ENCODE measurements around the gene BANK1. TPM values are rescaled to one million over a fixed set of nuclear protein-coding genes. Genes with fewer than 3 reads are reported as not detected.

The BANK1 gene
- total and polyA plus RNA-seq, 8 donors: 0.31 to 24.3 (median 2.1) TPM; not detected in 1

DNA sequence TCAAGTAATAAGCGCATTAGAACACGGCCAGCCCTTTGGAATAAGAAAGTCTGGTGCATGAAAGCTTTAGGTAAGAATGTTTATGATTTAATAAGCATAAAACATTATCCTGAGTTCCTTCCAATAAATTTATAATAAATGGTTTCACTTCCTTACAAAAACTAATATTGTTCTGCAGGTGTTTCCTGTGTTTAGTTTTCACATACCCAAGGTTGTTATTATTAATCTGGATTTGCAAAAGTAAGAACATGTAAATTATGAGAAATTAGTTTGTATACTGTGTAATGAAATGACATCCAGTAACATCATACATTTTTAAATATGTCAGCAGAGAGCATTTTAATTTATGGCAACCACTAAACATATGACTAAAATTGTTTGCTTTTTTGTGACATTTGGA lies 72.1 kb downstream of the BANK1 start:
- no peaks in the 10 kb centered on the region for H3K4me1 ChIP-seq
- H3K27ac ChIP-seq: no peak overlapping the region
- H3K27me3 ChIP-seq: no peaks in the 10 kb centered on the region
- intact Hi-C loops (cut with DNase I; ENCODE audit: low total_unique reads): no loop called here
- H3K36me3 ChIP-seq: no peaks in the 10 kb centered on the region
- 77 to 98% (median 84%) methylated on average over 2 of the region's 2 CpGs for WGBS, 5 donors
- no peak overlapping the region for H3K4me3 ChIP-seq
- TF ChIP-seq CTCF (IDR thresholded peaks at IDR 0.05): no peak
- TF ChIP-seq POLR2A (IDR thresholded peaks at IDR 0.05): no peak
- TF ChIP-seq POLR2AphosphoS5 (IDR thresholded peaks at IDR 0.05): no peak
- TF ChIP-seq EP300 (IDR thresholded peaks at IDR 0.05): no peak
- H3K9me3 ChIP-seq: no peaks in the 10 kb centered on the region
- DNase-seq: no peak

DNA sequence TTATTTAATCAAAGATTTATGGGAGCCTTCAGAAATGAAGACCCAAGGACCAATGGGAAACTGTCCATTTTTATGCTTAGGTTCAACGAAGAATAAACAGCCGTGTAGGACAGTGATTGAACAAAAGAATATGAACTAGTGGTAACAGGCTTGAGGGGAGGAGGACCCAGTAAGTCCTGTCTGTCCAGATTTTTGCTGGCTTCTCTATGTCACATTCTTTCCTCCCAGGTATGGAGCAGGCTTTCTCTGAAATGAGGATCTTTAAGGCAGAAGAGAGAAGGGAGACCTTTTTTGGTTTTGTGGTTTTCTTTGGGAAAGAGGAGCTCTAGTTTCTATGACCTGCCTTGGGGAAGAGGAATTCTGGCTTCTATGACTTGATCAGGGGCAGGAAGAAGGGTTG lies 74.1 kb downstream of the BANK1 start:
- no peak for TF ChIP-seq CTCF (IDR thresholded peaks at IDR 0.05)
- TF ChIP-seq POLR2A (IDR thresholded peaks at IDR 0.05): no peak
- no peak for TF ChIP-seq EP300 (IDR thresholded peaks at IDR 0.05)
- TF ChIP-seq POLR2AphosphoS5 (IDR thresholded peaks at IDR 0.05): no peak
- no peak for DNase-seq
- 88 to 96% (median 95%) methylated on average over 2 of the region's 2 CpGs for WGBS, 5 donors
- Histone ChIP-seq H3K27me3 (no peaks in the 10 kb centered on the region), H3K4me3 (no peak overlapping the region), H3K27ac (no peak overlapping the region), H3K36me3 (no peaks in the 10 kb centered on the region), H3K4me1 (no peaks in the 10 kb centered on the region), H3K9me3 (no peaks in the 10 kb centered on the region)
- intact Hi-C loops (cut with DNase I; ENCODE audit: low total_unique reads): no loop called here

- intact Hi-C loops (cut with DNase I; ENCODE audit: low total_unique reads): no loop called here
- no peaks in the 10 kb centered on the region for H3K27me3 ChIP-seq
- H3K36me3 ChIP-seq: no peaks in the 10 kb centered on the region
- 18 to 38% (median 35%) methylated on average over 3 of the region's 3 CpGs for WGBS, 5 donors
- TF ChIP-seq CTCF (IDR thresholded peaks at IDR 0.05) (no peak), EP300 (IDR thresholded peaks at IDR 0.05) (no peak), POLR2AphosphoS5 (IDR thresholded peaks at IDR 0.05) (no peak), POLR2A (IDR thresholded peaks at IDR 0.05) (no peak)
- no peaks in the 10 kb centered on the region for H3K9me3 ChIP-seq
- H3K4me1 ChIP-seq: no peaks in the 10 kb centered on the region
- no peak for DNase-seq
- H3K27ac ChIP-seq: no peak overlapping the region
- no peak overlapping the region for H3K4me3 ChIP-seq
These were observed 75.1 kb downstream of the BANK1 start for GRCh38 chr4:101865501-101866062.

DNA sequence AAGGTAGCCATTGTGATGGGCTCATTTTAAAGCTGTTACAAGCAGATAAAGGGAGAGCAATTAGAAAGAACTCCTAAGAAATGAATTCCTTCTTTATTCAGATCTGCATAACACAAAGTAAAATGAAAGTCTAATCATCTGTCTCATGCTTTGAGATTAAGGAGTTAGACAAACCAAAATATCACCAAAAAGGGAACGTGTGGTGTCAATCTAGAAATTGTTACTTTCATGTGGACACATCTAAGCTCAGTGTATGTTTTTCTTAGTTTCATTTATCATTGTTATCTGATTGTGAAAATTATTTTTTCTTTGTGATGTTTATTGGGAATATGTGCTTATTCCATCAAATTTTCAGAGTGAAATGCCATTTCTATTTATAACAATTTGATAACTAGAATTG lies 80.3 kb downstream of the BANK1 start:
- Histone ChIP-seq H3K36me3 (no peaks in the 10 kb centered on the region), H3K27ac (no peak overlapping the region), H3K27me3 (no peaks in the 10 kb centered on the region), H3K9me3 (no peaks in the 10 kb centered on the region), H3K4me1 (no peaks in the 10 kb centered on the region), H3K4me3 (no peak overlapping the region)
- DNase-seq: no peak
- intact Hi-C loops (cut with DNase I; ENCODE audit: low total_unique reads): no loop called here
- 56 to 73% (median 70%) methylated on average over 1 of the region's 1 CpG for WGBS, 5 donors
- TF ChIP-seq EP300 (IDR thresholded peaks at IDR 0.05) (no peak), CTCF (IDR thresholded peaks at IDR 0.05) (no peak), POLR2A (IDR thresholded peaks at IDR 0.05) (no peak), POLR2AphosphoS5 (IDR thresholded peaks at IDR 0.05) (no peak)

Data from stomach (tissue), 9 donors.